G401.6 (cell line): ENCODE results near the gene RHOT2.

Experiments
- FAIRE-seq: peaks from 2 replicates; lab custom pipeline; 2012; peaks lifted over from hg19 to GRCh38; lab: Jason Lieb, UNC

The RHOT2 gene

DNA sequence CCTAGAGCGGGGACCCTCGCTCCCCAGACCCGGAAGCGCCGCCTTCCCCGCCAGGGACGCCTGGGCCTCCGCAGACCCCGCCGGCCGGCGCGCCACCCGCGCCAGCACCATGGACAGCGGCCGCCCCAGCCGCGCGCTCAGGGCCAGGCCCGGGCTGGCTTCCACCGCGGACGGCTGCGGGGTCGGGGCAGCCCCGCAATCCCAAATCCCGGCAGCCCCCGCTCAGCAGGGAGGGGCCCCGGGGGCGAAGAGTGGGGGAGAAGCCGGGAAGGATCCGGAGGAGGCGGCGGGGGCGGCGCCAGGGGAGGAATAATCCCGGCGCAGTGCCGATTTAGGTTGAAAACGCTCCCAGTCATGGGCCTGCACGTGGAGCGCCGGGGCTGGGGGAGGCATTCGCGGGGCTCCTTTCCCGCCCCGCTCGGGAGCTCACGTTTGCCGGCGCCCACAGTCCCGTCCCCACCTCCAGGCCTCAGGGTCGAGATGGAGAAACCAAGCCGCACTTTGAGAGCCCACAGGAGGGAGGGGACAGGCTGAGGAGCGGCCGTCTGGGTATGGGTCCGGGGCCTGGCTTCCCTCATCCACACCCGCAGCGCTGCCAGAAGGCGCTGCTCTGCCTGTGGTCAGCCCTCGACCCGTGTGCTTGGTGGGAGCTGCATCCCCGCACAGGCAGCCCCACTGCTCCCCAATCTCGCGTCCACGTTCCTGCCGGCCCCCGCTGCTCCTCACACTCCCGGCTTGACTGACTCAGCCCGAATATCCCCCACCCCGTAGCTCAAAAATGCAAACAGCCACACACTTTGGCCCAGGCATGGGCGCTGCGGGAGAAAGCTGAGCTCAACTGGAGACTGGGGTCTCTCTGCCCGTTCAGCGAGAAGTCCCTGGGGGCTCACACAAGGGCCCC, 33.0 kb downstream of the RHOT2 start:
- FAIRE-seq = no peak

DNA sequence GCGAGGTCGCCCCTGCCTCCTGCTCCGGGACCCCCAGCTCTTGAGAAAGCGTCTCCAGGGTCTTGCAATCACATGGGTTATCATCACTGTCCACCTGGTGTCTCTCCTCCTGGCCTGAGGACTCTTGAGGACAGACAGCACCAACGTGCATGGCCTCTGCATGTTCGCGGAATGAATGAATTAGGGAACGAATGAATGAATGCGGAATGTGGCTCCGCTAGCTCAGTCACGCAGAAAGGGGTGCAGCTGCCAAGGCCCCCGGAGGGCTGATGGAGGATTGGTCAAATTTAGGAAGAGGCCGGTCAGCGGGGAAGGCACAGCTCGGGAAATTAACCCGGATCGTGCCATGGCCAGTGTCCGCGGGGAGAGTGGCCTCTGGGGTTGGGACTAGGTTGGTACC, 34.4 kb downstream of the RHOT2 start:
- FAIRE-seq = no peak

DNA sequence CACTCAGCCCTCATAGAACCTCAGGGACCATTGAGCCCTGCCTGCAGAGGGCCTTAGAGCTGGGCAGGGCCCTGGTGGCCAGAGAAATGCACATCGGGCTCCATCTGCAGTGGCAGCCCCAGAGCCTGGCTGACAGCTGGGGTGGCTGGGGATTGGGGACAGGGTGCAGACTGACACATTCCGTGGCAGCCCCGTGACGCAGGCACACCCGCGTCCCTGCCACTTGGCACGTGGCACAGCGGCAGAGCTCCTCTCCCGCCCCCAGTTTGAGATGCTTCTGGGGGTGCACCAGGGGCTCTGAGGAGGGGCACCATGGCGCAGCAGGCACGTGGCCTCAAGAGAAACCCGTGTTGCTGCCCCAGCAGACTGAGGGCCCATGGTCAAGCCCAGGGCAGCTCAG, 35.5 kb downstream of the RHOT2 start:
- FAIRE-seq = no peak

DNA sequence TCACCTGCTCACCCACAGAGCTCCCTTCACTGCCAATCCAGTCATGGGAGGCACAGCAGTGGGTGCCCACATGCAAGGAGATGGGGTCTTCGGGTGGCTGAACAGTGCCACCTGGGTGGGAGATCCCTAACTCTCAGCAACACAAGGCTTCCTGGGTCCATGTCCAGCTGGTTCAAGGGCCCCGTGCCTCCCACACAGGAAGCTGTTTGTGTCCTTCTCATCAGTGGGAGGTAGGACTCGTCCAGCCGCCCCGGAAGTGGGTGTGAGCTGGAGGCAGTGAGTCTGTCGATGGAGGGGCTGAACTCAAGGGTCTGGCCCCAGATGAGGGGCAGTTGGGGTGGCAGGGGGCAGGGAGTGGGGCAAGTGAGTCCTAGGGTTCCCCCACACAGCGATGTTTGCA, 36.1 kb downstream of the RHOT2 start:
- no peak for FAIRE-seq

DNA sequence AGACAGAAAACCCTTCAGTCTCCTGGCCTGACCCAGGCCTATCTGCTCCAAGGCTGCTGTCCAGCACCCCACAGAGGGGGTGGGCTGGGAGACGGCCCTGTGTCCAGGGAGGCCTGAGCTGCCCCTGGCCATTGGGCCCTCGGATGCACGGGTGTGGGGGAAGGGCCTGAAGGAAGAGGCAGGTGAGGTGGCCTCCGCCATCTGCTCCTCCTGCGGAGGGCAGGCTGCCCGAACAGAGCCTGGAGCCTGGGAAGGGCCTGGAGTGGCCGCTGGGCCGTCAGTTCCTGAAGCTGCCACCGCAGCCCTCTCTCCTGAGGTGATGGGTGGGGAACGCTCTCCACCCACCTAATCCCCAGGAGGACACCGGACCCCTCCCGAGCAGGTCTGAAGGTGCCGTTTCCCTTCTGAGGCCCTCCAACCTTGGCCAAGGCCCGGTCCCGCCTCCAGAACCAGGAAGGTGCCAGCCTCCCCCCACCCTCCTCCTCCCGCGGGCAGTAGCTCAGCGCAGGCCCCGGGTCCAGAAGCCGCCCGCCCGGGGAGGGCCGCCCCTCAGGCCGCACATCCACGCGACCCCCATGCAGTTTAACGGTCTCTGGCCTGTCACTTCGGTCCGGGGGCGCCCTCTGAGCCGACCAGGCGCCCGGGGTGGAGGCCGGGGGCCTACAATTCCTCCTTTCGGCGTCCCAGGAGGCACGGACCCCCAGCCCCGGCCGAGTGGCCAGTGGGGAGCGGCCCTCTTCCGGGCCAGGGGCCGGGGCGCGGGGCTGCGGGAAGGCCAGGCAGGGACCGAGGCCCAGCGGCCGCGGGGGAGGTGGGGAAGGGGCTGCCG, 36.8 kb downstream of the RHOT2 start:
- no peak for FAIRE-seq

DNA sequence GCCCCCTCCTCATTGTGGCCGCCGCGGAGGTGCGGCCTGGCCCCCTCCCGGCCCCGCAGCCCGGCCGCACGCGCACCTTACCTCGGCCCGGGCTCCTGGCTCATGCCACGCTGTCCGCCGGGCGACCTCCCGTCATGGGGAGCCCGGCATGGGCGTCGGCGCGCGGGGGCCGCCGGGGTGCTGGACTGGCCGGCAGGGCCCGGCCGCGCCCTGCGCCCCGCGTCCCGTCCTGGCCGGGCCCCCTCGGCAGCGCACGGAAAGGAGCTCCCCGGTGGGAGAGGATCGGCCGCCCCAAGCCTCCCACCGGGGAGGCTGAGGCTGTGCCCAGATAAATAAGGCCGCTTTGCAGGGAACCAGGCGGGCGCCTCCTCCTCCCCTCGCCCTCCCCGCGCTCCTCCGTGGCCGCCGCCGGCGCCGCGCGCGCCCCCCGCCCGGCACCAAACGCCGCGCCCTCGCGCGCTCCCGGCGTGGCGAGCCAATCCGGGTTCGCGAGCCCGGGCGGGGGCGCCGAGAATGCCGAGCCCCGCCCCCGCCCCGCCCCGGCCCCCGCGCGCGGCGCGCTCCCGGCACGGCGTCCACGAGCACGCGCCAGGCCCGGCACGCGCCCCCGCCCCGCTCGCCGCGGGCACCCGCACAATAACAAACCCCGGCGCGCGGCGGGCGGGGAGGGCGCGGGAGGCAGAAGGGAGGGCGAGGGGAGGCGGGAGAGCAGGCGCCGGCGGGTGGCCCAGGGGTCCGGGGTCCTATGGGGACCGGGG, 37.7 kb downstream of the RHOT2 start, which contains the start of gene FBXL16:
Gene FBXL16, minus strand, starts transcription at position 371 of the 758 bp plus-strand sequence. CDS start 8,396 bp downstream, outside the sequence.
- no peak for FAIRE-seq

DNA sequence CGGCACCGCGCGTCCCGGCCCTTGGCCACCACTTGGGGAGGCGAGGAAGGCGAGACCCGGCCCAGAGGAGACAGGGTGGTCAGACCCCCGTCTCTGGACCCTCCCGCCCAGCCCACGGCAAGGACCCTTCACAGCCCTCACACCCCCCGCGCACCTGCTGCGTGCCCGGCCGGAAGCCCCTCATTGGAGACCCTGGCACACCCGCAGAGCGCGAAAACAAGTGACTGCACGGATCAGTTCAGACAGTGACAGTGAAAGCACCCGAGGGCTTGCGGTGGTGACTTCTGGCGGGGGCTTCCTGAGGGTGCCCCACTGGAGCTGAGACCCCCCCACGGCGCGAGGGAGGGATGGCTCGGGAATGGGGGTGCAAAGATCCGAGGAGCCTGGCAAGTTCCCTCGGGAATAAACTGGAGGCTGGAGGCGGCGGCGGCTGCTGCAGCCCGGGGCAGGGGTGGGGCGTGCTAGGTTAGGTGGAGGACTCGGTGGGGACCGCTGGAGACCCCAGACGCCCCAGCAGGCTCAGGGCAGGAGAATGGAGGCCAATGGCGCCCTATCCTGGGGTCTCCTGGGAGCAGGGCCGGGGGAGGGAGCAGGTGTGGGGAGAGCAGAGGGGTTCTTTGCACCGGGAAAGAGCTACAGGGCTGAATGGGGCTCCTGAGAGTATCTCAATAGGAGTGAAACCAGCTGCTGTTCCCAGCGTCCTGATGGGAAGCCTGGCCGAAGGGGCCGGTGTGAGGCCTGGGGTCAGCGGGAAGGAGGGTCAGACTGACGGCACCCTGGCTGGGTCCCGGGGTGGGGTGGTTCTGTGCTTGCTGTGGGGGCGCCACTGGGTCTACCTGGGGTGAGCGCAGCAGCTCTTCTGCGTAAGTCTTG, 38.5 kb downstream of the RHOT2 start:
- FAIRE-seq = no peak

DNA sequence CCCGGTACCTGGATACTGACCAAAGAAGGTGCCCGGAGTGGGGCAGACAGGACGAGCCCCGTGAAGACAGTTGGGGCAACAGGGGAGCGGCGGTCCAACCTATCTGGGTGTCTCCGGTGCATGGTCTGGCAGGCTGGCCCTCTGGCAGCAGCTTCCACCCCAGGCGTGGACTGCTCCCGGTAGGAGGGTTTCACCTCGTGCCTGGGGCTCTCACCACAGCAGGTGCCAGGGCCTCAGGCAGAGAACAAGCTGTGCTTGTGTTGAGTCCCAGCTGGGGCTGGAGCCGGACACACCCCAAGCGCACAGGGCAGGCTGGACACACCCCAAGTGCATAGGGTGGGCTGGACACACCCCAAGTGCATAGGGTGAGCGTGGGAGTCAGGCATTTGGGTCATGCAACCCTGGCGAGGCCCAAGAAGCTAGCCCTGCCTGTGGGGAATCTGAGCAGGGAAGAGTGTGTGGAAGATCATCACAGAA, 39.2 kb downstream of the RHOT2 start:
- no peak for FAIRE-seq

DNA sequence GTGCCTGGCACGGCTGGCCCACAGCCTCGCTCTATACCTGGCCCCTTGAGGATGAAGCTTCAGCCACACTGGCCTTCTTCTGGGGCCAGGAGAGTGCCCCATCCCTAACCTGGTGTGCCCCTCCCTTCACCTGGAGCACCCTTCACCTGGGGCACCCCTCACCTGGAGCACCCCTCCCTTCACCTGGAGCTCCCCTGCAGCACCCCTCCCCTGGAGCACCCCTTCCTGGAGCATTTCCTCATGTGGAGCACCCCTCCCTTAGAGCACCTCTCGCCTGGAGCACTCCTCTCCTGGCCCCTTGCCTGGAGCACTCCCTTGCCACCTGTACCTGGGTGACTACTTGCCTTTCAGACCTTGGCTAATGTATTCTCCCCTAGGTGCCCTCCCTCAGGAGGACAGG, 40.1 kb downstream of the RHOT2 start:
- FAIRE-seq = no peak

DNA sequence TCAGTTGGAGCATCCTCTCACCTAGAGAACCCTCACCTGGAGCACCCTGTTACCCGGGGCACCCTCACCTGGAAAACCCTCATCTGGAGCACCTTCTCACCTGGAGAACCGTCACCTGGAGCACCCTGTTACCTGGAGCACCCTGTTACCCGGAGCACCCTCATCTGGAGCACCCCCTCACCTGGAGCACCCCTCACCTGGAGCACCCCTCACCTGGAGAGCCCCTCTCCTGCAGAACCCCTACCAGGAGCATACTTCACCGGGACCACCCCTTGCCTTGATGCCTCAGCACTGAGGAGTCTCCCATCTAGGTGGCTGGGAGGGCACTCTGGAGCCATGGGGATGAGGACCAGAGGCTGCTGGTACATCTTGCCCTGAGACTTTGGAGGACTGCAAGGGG, 41.0 kb downstream of the RHOT2 start:
- FAIRE-seq = no peak

DNA sequence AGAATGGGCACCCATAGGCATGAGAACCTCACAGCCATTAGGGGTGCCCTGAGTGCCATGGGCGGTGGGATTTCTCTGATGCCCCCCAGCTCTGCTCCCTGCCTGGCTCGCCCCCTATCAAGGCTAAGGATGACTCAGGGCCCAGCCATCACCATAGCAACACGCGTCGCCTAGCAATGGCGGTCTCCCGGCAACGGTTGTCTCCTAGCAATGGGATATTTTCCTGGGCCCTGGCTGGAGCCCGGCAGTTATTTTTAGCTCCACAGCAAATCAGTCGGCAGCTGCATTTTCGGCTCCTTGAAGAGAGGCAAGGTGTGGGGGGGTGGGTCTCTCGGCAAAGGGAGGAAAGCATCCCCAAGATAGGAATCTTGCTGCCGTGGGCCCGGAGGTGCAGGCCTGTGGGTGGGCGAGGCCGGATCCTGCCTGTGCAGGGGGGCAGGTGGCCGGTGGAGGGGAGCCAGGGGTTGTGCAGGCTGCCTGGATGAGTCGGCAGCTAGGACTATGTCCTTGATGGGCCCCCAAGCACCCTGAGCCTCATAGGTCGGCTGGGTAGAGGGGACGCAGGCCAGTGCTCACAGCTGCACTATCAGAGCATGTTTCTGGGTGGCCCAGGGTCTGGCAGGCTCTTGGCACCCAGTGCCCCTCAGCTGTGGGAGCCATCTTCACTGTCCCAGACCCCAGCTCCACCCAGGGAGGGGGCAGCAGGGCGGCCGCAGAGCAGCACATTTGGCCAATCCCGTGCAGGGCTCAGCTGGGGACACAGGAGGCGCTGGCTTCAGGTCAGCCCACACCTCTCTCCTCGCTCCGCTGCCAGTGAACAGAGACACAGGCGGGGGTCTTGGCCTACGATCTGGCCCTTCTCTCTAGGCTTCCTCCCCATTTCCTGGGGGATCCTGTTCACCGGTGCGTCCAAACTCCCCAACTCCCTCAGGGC, 41.9 kb downstream of the RHOT2 start:
- FAIRE-seq = peak; percentile 89

DNA sequence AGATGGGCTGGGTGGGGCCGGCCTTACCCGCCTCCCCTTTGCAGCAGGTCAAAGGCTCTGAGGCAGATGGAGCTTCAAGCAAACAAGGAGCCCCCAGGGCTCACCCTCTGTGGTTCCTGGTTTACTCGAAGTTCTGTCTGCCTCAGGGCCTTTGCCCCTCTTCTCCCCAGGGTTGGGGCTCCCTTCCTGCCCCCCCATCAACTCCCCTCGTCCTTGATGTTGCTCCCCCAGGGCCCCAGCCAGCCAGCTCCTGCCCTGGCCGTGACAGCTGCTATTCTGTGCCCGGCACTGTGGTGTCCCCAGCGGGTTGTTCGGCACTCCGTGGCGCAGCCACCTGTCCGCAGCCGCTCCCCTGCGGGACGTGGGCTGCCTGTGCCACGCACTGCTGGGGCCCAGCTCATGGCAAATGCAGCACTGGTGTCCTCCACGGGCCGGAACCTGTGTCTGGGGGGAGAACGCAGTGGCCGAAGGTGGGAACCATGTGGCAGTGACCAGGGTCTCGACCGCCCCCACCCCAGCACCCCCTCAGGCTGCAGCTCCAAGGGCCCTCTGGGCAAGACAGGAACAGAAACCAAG, 42.7 kb downstream of the RHOT2 start:
- FAIRE-seq = no peak

DNA sequence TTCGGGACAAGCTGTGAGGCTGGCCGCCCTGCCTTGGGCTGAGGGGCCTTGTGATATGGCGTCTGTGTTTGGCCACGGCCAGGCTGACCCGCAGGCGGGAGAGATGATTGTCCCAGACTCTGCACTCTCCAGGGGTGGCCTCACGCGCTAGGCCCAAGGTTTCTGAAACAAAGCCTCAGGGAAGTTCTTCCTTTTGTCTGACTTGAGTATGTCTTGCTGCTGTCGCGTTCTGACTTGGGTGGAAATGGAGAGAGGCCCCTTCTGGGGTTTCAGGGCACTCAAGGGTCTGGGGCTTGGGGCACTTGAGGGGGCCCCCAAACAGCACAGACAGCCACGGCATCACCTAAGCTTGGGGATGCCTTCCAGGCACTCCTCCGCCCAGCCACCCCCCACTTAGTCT, 43.2 kb downstream of the RHOT2 start:
- FAIRE-seq = no peak

DNA sequence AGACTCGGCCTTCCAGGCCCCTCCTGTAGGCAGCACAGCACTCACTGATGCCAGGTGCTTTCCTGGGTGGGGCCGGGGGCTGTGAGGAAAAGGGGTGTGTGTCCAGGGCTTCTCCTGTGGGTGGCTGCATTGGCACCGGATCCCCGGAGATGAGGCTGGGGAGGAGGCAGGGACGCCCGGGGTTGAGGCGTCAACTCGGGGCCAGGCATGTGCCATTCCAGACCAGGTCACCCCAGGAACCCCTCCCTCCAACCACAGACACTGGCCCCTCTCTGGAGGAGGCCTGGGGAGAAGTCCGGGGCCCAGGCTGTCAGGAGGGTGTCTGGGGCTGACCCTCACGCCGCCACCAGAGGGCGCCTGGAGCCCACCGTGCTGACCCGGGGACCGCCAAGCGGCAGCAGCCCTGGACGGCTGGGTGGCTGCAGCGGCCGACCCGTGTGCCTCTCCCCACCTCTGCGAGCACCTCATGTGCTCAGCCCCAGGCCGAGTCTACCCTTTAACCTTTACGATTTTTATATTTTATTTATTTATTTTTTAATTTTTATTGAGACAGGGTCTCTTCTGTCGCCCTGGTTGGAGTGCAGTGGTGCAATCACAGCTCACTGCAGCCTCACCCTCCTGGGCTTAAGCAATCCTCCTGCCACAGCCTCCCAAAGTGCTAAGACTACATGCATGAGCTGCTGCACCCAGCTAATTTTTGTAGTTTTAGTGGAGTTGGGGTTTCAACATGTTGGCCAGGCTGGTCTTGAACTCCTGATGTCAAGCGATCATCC, 43.8 kb downstream of the RHOT2 start:
- peak; percentile 57 for FAIRE-seq

DNA sequence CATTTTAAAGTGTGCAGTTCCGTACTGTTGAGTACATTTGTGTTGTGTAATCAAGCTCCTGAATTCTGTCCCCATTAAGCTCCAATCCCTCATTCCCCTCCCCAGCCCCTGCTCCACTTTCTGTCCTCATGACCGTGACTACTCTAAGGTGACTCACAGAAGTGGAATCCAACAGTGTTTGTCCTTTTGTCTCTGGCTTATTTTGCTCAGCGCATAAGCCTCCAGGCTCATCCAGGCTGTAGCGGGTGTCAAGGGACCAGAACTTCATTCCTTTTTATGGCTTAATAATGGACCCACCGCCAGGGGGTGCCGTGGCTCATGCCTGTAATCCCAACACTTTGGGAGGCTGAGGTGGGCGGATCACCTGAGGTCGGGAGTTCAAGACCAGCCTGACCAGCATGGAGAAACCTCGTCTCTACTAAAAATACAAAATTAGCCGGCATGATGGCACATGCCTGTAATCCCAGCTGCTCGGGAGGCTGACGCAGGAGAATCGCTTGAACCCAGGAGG, 44.9 kb downstream of the RHOT2 start:
- FAIRE-seq = peak; percentile 99

DNA sequence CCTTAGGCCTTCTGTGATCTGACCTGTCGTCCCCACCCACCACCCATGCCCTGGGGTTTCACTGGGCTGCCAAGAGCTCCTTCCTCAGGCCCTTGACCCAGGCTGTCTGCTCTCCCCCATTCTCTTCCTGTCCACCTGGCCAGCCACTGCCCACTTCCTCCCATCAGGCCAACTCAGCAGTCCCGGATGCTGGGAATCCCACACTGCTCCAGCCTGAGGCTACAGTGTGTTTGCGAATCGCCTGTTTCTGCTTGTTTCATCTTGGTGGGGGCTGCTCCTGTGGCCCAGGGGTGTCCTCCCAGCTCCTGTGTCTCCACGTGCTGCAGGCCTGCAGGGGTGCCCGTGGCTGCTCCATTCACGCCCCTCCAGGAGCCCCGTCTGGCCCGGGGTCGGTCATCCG, 46.1 kb downstream of the RHOT2 start:
- FAIRE-seq = no peak

DNA sequence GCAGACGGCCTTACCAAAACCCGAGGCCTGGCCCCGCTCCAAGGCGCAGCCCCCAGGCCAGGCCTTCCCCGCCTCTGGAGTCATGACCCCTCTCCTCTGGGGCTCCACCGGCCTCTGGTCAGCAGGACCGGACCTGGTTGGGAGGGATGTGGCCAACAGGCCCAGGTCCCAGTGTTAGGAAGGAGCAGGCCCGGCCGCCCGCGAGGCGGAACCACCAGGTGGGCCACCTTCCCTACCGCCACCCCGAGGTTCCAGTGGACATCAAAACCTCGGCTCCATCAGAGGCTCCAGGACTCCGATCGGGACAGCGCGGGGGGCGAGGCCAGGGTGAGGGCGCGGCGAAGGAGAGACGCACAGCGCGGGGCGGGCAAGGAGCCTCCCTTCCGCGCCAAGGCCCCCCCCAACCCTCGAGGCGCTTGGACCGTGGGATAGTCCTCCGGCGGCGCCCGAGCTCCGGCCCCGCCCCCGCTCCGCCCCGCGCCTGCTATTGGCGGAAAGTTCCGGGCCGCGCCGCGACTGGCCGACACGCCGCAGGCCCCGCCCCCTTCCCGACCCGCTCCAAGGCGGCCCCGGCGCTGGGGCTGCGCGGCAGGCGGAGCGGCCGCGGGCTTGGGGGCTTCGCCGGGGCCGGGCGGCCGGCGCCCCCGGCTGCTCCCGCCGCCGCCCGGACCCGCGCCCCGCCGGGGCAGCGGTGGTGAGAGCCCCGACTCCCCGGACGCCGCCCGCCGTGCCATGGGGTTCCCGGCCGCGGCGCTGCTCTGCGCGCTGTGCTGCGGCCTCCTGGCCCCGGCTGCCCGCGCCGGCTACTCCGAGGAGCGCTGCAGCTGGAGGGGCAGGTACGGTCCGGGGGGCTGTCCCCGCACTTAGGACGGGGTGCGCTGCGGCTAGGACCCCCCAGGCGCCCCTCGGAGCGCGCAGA, 46.9 kb downstream of the RHOT2 start, which contains the start of gene METRN:
Gene METRN, plus strand, starts transcription at position 561 of the 919 bp plus-strand sequence. Its CDS starts 172 bp downstream, at position 733.
- no peak for FAIRE-seq
